ENCODE measurements around the gene ECHS1. TPM values are rescaled to one million over a fixed set of nuclear protein-coding genes. Genes with fewer than 3 reads are reported as not detected.
"Not testable (repeated sequence)": the region's sequence is repeated elsewhere in the genome, so short reads cannot be mapped to it uniquely, and the experiment has no call there.

ECHS1 gene
- total RNA-seq, 6 experiments from 2014 or later: 105 to 137 (median 114) TPM

DNA sequence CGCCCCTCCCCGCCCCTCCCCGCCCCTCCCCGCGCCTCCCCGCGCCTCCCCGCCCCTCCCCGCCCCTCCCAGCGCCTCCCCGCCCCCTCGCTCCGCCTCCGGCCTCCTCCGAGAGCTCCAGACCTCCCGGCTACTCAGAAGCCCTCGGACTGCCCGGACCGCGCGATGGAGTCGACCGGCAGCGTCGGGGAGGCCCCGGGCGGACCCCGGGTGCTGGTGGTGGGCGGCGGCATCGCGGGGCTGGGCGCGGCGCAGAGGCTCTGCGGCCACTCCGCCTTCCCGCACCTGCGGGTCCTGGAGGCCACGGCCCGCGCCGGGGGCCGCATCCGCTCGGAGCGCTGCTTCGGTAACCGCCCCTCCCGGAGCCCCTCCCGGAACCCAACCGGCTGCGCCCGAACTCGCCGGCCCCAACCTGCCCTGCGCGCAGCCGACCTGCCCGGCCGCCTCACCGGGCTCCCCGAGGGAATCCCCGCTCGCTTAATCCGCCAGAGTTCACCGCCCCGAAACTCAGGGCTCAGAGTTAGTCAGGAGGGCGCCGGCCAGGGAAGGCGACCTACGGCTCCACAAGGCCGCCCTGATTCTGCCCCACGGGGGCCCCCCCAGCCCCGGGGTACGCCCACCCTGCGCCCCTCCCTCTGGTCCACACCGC, 6.1 kb upstream of the ECHS1 start, which contains the start of gene PAOX:
TSS of gene PAOX (plus strand) at position 111 of the 649 bp plus-strand sequence. CDS start at position 166, 55 bp downstream.
- H3K4me3 Mint-ChIP-seq: peak within 1 kb of the TSS; percentile 83
- peak; percentile 33 for DNase-seq
- no peaks in the 10 kb centered on the region for H3K27me3 Mint-ChIP-seq (ENCODE audit: insufficient read depth)
- TF ChIP-seq, protein P1, sequence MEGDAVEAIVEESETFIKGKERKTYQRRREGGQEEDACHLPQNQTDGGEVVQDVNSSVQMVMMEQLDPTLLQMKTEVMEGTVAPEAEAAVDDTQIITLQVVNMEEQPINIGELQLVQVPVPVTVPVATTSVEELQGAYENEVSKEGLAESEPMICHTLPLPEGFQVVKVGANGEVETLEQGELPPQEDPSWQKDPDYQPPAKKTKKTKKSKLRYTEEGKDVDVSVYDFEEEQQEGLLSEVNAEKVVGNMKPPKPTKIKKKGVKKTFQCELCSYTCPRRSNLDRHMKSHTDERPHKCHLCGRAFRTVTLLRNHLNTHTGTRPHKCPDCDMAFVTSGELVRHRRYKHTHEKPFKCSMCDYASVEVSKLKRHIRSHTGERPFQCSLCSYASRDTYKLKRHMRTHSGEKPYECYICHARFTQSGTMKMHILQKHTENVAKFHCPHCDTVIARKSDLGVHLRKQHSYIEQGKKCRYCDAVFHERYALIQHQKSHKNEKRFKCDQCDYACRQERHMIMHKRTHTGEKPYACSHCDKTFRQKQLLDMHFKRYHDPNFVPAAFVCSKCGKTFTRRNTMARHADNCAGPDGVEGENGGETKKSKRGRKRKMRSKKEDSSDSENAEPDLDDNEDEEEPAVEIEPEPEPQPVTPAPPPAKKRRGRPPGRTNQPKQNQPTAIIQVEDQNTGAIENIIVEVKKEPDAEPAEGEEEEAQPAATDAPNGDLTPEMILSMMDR (IDR thresholded peaks at IDR 0.05): no peak
- H3K4me1 Mint-ChIP-seq (ENCODE audit: low read depth): no peaks in the 10 kb centered on the region
- H3K27ac Mint-ChIP-seq: peak within 1 kb of the TSS; percentile 42; the same call in 1 of the 2 replicates
- H3K9me3 Mint-ChIP-seq: no peaks in the 10 kb centered on the region
- no peaks in the 10 kb centered on the region for H3K36me3 Mint-ChIP-seq (ENCODE audit: low read depth)

DNA sequence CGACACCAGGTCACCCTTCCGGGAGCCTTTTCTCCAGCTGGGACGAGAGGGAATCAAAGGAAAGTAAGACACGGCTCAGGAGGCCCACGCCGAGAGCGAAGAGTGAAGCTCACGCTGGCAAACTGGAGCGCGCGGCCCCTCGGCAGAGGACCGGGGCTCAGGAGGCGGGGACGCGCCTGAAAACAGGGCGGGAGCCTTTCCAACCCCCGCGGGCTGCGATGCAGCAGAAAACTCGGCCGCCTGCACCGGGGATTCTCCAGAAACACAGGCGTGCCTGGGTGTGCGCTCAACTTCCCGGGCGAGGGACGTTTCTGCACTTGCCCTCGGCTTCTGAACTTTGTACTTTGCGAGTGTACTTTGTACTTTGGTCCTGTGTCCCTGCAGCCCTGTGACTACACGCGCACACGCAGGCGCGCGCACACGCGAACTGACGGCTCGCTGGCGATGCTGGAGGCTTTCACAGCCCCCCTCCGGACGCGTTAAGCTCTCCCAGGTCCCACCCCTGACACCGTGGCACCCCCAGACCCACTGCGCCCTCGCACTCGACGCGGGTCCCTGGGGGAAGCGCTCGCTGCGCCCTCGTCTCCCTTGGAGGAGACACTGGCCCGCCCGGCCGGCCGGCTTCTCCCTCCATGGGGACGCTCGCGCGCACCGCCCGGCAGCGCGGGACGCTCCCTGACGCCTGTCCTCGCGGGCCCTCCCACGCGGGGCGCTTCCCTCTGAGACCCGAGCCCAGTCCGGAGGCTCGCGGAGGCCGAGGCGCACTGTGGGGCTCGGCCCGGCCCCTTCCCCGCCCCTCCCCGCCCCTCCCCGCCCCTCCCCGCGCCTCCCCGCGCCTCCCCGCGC, 5.3 kb upstream of the ECHS1 start:
- Mint-ChIP-seq H3K4me1 (ENCODE audit: low read depth) (peaks cover 6% of the 10 kb centered on the region), H3K36me3 (ENCODE audit: low read depth) (no peaks in the 10 kb centered on the region)
- DNase-seq: peak; percentile 7

DNA sequence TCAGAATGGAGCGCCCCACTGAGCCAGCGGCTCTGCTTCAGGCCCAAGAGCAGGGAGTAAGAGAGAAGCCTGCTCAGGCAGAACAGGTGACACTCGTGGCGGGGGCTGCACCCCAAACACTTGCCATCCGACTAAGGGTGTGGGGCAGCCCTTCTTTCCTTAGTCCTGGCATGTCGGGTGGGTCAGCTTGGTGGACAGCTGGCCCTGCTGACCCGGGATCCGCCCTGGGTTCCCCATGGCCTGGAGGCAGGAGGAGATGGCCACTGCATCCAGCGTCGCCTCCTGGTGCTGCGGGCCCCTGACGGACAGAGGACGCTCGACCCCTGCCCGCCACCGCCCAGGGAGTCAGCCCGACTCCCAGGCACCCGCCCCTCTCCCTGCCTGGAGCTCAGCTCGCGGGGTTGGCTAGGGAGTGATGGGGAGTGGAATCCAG, 4.7 kb upstream of the ECHS1 start:
- Mint-ChIP-seq H3K27ac (peak overlapping the region; percentile 42; the same call in 1 of the 2 replicates), H3K36me3 (ENCODE audit: low read depth) (no peaks in the 10 kb centered on the region), H3K4me1 (ENCODE audit: low read depth) (peaks cover 6% of the 10 kb centered on the region), H3K9me3 (no peaks in the 10 kb centered on the region), H3K4me3 (peak overlapping the region; percentile 83), H3K27me3 (ENCODE audit: insufficient read depth) (no peaks in the 10 kb centered on the region; the same call in 1 of the 2 replicates)
- TF ChIP-seq, protein P1 (IDR thresholded peaks at IDR 0.05): no peak
- no peak for DNase-seq

More for the DNA sequence above, 5.3 kb upstream of the ECHS1 start:
- H3K4me3 Mint-ChIP-seq: peak overlapping the region; percentile 83
- H3K9me3 Mint-ChIP-seq: no peaks in the 10 kb centered on the region
- no peaks in the 10 kb centered on the region for H3K27me3 Mint-ChIP-seq (ENCODE audit: insufficient read depth)
- peak overlapping the region; percentile 42; the same call in 1 of the 2 replicates for H3K27ac Mint-ChIP-seq
- TF ChIP-seq, protein P1 (IDR thresholded peaks at IDR 0.05): no peak

DNA sequence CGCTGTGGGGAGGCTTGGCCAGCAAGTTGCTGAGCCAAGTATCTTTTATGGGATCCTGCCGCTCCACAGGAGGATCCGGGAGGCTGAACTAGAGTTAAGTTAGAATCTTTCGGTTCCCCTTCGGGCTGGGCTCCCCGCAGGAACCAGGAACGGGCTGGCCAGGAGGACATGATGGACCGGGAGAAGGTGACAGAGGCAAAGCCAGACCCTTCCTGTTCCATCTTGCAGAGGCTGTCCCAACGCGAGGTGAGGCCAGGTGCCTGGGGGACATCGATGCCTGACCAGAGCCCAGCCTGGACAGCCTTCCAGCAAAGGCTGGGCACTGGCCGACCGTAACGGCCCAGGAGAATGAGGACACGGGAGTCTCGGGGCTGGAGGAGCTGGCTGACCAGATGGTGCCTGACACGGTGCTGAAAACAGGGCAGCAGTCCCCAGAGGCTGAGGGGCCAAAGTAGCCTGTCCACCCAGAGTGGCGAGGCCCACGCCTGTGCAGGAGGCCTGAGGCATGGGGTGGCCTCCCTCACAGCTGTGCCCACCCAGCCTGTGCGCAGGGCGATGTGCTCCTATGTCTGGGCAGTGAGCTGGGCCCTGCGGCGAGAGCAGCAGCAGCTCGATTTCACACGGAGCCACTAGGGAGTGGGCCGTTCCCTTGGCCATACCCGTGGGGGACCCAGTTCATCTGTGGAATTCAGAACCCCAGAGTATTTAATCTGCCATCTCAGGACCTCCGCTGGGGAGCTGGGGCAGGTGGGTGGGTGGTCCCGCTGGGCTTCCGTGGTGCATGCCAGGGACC, 4.1 kb upstream of the ECHS1 start:
- peaks cover 6% of the 10 kb centered on the region for H3K4me1 Mint-ChIP-seq (ENCODE audit: low read depth)
- TF ChIP-seq, protein P1 (IDR thresholded peaks at IDR 0.05): no peak
- no peaks in the 10 kb centered on the region; the same call in 1 of the 2 replicates for H3K27me3 Mint-ChIP-seq (ENCODE audit: insufficient read depth)
- H3K9me3 Mint-ChIP-seq: no peaks in the 10 kb centered on the region
- H3K4me3 Mint-ChIP-seq: no peak overlapping the region
- H3K36me3 Mint-ChIP-seq (ENCODE audit: low read depth): no peaks in the 10 kb centered on the region
- no peak for DNase-seq
- no peak overlapping the region for H3K27ac Mint-ChIP-seq

DNA sequence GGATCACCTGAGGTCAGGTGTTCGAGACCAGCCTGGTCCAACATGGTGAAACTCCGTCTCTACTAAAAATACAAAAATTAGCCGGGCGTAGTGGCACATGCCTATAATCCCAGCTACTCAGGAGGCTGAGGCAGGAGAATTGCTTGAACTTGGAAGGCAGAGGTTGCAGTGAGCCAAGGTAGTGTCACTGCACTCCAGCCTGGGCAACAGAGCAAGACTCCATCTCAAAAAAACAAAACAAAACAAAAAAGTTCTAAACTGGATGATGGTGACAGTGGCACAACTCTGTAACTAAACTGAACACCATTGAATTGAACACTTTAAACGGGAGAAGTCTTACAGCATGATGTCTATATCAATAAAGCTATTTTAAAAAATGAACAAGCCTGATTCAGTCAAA, 3.0 kb upstream of the ECHS1 start:
- DNase-seq; H3K4me3 Mint-ChIP-seq; H3K27ac Mint-ChIP-seq; H3K27me3 Mint-ChIP-seq (ENCODE audit: insufficient read depth); H3K9me3 Mint-ChIP-seq; H3K4me1 Mint-ChIP-seq (ENCODE audit: low read depth); H3K36me3 Mint-ChIP-seq (ENCODE audit: low read depth): not testable (repeated sequence)
